ENCODE results near the gene TSPAN18.

Gene TSPAN18

DNA sequence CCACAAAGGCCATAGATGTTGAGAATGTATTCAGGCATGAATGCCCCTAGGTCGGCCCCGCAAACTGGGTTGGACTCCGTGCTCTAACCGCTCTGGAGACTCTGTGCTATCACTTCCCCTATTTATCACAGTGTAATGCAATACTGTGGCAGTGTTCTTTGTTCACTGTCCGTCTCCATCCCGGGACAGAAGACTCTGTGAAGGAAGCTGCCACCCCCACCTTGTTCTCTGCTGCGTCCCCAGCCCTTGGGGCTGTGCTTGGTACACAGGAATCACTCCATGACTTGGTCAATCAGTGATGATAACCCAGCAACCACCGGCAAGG lies 57.6 kb downstream of the TSPAN18 start:
- FAIRE-seq = no peak
- TF ChIP-seq, protein P1, sequence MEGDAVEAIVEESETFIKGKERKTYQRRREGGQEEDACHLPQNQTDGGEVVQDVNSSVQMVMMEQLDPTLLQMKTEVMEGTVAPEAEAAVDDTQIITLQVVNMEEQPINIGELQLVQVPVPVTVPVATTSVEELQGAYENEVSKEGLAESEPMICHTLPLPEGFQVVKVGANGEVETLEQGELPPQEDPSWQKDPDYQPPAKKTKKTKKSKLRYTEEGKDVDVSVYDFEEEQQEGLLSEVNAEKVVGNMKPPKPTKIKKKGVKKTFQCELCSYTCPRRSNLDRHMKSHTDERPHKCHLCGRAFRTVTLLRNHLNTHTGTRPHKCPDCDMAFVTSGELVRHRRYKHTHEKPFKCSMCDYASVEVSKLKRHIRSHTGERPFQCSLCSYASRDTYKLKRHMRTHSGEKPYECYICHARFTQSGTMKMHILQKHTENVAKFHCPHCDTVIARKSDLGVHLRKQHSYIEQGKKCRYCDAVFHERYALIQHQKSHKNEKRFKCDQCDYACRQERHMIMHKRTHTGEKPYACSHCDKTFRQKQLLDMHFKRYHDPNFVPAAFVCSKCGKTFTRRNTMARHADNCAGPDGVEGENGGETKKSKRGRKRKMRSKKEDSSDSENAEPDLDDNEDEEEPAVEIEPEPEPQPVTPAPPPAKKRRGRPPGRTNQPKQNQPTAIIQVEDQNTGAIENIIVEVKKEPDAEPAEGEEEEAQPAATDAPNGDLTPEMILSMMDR (IDR thresholded peaks at IDR 0.05; ENCODE audit: insufficient read depth, missing control alignments) = no peak

DNA sequence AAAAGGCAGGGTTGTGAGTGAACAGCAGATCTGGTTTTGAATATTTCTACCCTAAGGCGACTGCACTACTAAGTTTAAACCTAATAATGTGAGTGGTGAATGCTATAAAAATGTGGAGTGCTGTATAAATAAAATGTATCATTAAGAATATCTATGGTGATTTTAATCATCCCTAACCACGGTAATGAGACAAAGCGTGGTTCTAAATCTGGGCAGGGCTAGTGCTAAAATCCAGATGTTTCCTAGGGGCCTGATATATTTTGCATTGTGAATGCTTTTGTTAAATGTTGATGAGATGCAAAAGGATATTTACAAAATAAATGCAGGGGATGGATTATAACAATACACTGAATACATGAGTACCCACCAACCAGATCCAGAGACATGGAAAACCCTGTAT lies 58.1 kb downstream of the TSPAN18 start:
- DNase-seq (ENCODE audit: insufficient read length, low spot score) (no peak), FAIRE-seq (no peak)
- TF ChIP-seq, protein P1 (IDR thresholded peaks at IDR 0.05; ENCODE audit: insufficient read depth, missing control alignments) = no peak

More for the DNA sequence above, 57.6 kb downstream of the TSPAN18 start:
- no peak for DNase-seq (ENCODE audit: insufficient read length, low spot score)

DNA sequence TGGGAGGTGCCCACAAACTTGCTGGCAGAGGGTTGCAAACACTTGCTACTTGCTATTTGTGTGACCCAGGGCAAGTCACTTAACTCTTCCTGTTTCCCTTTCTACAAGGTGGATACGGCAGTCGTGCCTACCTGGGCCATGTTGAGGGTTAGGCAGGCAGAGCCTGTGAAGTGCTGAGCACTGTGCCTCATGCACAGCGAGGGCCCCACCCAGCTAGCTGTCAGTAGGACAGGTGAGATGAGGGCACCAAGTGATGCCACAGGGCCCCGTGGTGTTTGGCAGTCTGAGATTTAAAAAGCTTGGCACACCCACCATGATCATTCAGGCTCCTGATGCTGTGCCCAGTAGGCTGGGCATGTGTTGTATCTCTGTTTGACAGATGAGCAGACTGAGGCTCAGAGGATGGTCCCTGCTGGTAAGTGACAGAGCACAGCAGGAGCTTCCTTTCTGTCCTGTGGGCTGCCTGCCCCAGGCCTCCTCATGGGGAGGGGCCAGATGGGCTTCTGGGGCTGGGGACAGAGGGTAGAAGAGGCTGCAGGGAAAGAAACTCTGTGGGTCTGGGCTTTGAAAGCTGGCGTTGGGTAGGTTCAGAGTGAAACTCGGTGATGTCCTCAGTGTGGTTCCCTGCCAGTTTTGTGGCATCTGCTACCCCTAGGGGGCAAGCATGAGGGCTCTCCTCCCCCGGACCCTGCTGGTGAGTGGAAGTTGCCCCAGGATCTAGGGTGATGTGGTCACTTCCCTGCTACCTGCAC lies 59.3 kb downstream of the TSPAN18 start:
- FAIRE-seq (no peak), DNase-seq (ENCODE audit: insufficient read length, low spot score) (no peak)
- TF ChIP-seq, protein P1 (IDR thresholded peaks at IDR 0.05; ENCODE audit: insufficient read depth, missing control alignments) = peak; percentile 29

DNA sequence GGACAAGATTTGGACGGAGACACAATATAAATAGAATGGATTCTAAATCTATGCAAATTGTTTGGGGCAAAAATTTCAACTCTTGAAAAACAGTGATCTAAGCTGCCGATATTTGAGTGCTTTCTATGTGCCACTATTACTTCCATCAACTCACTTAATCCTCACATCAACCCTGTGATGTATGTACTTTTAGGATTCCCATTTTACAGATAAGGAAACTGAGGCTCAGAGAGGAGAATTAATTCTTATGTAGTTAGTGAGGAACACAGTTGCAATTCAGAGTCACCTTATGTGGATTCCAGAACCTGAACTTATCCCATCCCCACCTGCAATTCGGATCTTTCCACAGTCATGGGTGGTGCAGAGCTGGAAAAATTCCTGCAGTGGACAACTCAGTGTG lies 60.3 kb downstream of the TSPAN18 start:
- DNase-seq (ENCODE audit: insufficient read length, low spot score) (no peak), FAIRE-seq (no peak)
- TF ChIP-seq, protein P1 (IDR thresholded peaks at IDR 0.05; ENCODE audit: insufficient read depth, missing control alignments) = no peak

DNA sequence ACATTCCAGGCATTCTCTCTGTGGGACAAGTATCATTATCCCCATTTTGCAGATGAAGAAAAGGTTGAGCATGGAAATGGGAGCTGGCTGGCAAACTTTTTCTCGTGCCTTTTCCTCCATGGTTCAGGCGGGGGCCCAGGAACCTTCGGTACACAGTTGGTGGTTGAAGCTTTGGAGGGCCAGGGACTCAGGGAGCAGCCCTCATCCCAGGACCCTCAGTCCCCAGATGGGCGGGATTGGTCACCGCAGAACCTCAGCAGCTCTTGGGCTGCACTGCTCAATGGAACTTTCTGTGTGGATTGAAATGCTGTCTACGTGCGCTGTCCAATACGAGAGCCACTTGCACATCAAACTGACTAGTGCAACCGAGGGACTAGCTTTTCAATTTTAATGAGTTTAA lies 61.2 kb downstream of the TSPAN18 start:
- DNase-seq (ENCODE audit: insufficient read length, low spot score) (no peak), FAIRE-seq (no peak)

DNA sequence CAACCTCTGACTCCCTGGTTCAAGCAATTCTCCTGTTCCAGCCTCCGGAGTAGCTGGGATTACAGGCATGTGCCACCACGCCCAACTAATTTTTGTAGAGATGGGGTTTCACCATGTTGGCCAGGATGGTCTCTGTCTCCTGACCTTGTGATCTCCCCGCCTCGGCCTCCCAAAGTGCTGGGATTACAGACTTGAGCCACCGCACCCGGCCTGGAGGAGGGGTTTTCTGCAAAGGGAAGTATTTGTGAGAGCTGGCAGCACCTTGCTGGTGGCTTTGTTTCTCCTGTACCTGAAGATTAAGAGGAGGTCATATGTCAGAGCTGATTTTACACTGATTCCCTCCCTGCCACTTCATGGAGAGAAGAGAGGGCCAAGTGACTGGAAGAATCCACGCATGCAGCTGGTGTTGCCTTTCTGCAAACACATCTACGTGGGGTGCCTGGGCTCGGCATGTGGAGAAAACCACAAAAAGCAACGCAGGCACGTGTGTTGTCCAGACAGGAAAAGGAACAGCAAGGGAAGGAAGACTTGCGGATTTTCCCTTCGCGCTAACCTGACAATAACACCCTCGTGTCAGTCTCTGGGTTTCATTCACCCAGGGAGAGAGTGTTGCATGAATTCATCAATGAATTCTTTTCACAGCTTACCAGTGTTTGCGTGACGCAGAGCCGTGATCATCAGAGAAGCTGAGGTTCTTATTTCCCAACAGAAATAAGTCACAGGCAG lies 61.9 kb downstream of the TSPAN18 start:
- TF ChIP-seq, protein P1 (IDR thresholded peaks at IDR 0.05; ENCODE audit: insufficient read depth, missing control alignments) = no peak
- DNase-seq (ENCODE audit: insufficient read length, low spot score) = no peak
- FAIRE-seq = no peak

More for the DNA sequence above, 61.2 kb downstream of the TSPAN18 start:
- TF ChIP-seq, protein P1 (IDR thresholded peaks at IDR 0.05; ENCODE audit: insufficient read depth, missing control alignments) = no peak

DNA sequence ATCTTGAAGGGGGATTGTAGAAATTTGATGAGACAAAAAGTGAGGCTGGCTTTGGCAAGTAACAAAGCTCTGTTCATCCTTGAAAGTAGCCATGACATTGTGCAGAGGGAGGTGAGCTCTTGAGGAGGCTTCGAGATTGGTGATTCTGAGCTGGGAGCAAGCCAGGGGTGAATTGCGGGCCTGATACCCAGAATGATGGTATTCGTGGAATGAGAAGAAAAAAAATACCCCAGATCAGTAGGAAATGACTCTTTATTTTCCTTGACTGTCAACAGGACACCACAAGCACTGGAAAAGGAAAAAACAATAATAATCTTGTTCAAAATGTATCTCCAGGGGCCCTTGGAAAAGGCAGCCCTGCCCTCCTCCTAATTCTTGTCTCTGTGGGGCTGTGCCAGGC lies 62.7 kb downstream of the TSPAN18 start:
- TF ChIP-seq, protein P1 (IDR thresholded peaks at IDR 0.05; ENCODE audit: insufficient read depth, missing control alignments) = no peak
- FAIRE-seq (no peak), DNase-seq (ENCODE audit: insufficient read length, low spot score) (no peak)

Data from D721Med (cell line).